ENCODE results near the gene TSPAN15.

The TSPAN15 gene

GRCh38 chr10:69498711-69499471, 47.6 kb downstream of the TSPAN15 start:
- TF ChIP-seq CTCF (conservative IDR thresholded peaks at IDR 0.05; ENCODE audit: low read length) (no peak), EZH2phosphoT487 (IDR thresholded peaks at IDR 0.05; ENCODE audit: borderline replicate concordance) (no peak)
- H3K9me3 ChIP-seq (ENCODE audit: insufficient read depth, low read depth, low read length), result no peaks in the 10 kb centered on the region
- H3K27me3 ChIP-seq (ENCODE audit: insufficient read depth, low read length, poor library complexity, severe bottlenecking), result no peaks in the 10 kb centered on the region
- H3F3A ChIP-seq (ENCODE audit: low read depth), result no peaks in the 10 kb centered on the region
- no peaks in the 10 kb centered on the region for H3K9me2 ChIP-seq (replicated peaks; ENCODE audit: low read depth, low read length)
- H3K79me2 ChIP-seq (ENCODE audit: insufficient read depth, low read length), result no peaks in the 10 kb centered on the region
- no peak overlapping the region for H2AFZ ChIP-seq (ENCODE audit: low read length)
- no peaks in the 10 kb centered on the region for H4K20me1 ChIP-seq (ENCODE audit: insufficient read depth, low read length, poor library complexity, severe bottlenecking)
- H3K9ac ChIP-seq (ENCODE audit: low read depth, low read length, poor library complexity, severe bottlenecking), result no peak overlapping the region
- peak overlapping the region; percentile 46 for H3K4me2 ChIP-seq (ENCODE audit: low read depth, low read length, poor library complexity, severe bottlenecking)
- peaks cover 22% of the 10 kb centered on the region for H3K4me1 ChIP-seq (ENCODE audit: insufficient read depth, low read length, poor library complexity, severe bottlenecking)
- H3K36me3 ChIP-seq (ENCODE audit: insufficient read depth, low read length), result no peaks in the 10 kb centered on the region
- H3K4me3 ChIP-seq (ENCODE audit: low read length, poor library complexity, severe bottlenecking), result no peak overlapping the region

DNA sequence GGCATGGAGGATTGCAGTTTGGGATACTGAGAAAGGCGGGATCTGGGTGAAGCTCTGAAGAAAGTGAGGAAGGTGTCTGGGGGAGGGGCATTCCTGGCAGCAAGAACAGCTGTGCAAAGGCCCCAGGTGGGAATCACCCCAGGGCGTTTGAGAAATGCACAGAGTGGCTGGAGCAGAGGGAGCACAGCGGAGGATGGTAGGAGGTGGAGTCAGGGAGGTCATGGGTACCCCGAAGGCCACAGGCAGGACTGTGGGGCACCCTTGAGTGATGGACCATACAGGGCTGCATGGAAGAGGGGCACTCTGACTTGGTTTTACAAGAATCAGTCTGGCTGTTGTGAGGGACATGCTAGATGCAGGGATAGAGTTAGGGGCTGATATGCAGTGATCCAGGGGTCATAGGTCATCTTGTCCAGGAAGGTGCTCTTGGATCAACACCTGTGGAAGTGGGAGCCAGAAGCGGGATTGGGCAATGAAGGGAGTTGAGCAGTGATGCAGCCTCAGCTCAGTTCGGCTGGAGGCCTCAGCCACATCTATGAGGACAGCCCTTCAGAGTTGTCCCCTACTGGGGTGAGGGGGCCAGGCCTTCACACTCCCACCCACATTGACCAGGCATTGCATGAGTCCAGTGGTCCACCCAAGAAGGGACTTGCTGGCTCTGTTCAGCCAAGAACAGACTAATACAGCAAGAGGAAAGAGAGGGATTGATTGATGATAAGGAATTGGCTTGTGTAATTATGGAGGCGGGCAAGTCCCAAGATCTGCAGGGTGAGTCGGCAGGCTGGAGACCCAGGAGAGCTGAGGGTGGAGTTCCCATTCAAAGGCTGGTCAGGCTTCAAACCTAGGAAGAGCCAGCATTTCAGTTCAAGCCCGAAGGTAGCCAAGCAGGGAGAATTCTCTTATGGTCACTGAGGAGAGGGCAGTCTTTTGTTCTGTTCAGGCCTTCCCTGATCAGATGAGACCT, 48.7 kb downstream of the TSPAN15 start:
- Histone ChIP-seq H3K4me3 (ENCODE audit: low read length, poor library complexity, severe bottlenecking) (no peak overlapping the region), H3K9me2 (replicated peaks; ENCODE audit: low read depth, low read length) (no peaks in the 10 kb centered on the region), H3K79me2 (ENCODE audit: insufficient read depth, low read length) (no peaks in the 10 kb centered on the region), H3K4me2 (ENCODE audit: low read depth, low read length, poor library complexity, severe bottlenecking) (no peak overlapping the region), H4K20me1 (ENCODE audit: insufficient read depth, low read length, poor library complexity, severe bottlenecking) (no peaks in the 10 kb centered on the region), H3K4me1 (ENCODE audit: insufficient read depth, low read length, poor library complexity, severe bottlenecking) (peaks cover 22% of the 10 kb centered on the region), H3K36me3 (ENCODE audit: insufficient read depth, low read length) (no peaks in the 10 kb centered on the region), H2AFZ (ENCODE audit: low read length) (no peak overlapping the region), H3F3A (ENCODE audit: low read depth) (no peaks in the 10 kb centered on the region), H3K9ac (ENCODE audit: low read depth, low read length, poor library complexity, severe bottlenecking) (no peak overlapping the region), H3K9me3 (ENCODE audit: insufficient read depth, low read depth, low read length) (no peaks in the 10 kb centered on the region), H3K27me3 (ENCODE audit: insufficient read depth, low read length, poor library complexity, severe bottlenecking) (no peaks in the 10 kb centered on the region)
- TF ChIP-seq EZH2phosphoT487 (IDR thresholded peaks at IDR 0.05; ENCODE audit: borderline replicate concordance), result no peak
- no peak for TF ChIP-seq CTCF (conservative IDR thresholded peaks at IDR 0.05; ENCODE audit: low read length)

DNA sequence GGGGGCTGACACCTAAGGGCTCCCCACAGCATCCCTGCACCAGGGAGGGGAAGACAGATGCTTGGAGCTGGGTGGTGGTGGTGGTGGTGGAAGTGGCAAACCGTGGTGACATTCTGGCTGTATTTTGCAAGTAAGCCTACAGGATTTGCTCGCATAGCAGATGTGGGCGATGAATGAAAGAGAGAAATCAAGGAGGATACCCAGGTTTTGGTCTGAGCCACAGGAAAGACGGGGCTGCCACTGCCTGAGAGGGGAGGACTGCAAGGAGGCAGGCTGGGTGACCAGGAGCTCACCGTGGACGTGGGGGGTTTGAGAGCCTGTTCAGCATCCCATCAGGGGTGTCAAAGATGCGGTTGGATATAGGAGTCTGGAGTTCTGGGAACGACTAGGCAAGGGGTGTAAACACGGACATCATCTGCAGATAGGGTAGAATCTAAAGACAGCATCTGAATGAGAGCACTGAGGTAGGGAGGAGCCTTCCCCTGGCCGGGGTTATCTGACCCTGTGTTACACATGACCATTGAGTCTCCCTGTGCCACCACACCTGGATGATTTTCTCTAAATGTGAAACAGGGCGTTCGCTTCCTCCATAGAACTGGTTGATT, 49.7 kb downstream of the TSPAN15 start:
- TF ChIP-seq CTCF (conservative IDR thresholded peaks at IDR 0.05; ENCODE audit: low read length), result no peak
- Histone ChIP-seq H3K9me2 (replicated peaks; ENCODE audit: low read depth, low read length) (no peaks in the 10 kb centered on the region), H4K20me1 (ENCODE audit: insufficient read depth, low read length, poor library complexity, severe bottlenecking) (no peaks in the 10 kb centered on the region)

More for the DNA sequence above, 49.7 kb downstream of the TSPAN15 start:
- Histone ChIP-seq H3K4me3 (ENCODE audit: low read length, poor library complexity, severe bottlenecking) (no peak overlapping the region), H3K27me3 (ENCODE audit: insufficient read depth, low read length, poor library complexity, severe bottlenecking) (no peaks in the 10 kb centered on the region), H3K4me1 (ENCODE audit: insufficient read depth, low read length, poor library complexity, severe bottlenecking) (peaks cover 22% of the 10 kb centered on the region), H3K4me2 (ENCODE audit: low read depth, low read length, poor library complexity, severe bottlenecking) (no peak overlapping the region), H3F3A (ENCODE audit: low read depth) (no peaks in the 10 kb centered on the region), H2AFZ (ENCODE audit: low read length) (no peak overlapping the region), H3K9ac (ENCODE audit: low read depth, low read length, poor library complexity, severe bottlenecking) (no peak overlapping the region), H3K9me3 (ENCODE audit: insufficient read depth, low read depth, low read length) (no peaks in the 10 kb centered on the region), H3K79me2 (ENCODE audit: insufficient read depth, low read length) (no peaks in the 10 kb centered on the region), H3K36me3 (ENCODE audit: insufficient read depth, low read length) (no peaks in the 10 kb centered on the region)
